HepG2 (cell line): ENCODE data around the gene TICAM2. TPM values are rescaled to one million over a fixed set of nuclear protein-coding genes. Genes with fewer than 3 reads are reported as not detected.

ENCODE experiments used
- ATF7-NPFF ChIP-seq: sonication (generic); formaldehyde crosslinking; IDR thresholded peaks from 2 replicates; pipeline ENCODE4 v1.8.1; 2023; ENCODE audit warnings: mild to moderate bottlenecking, low read depth, missing genetic modification reagents, moderate library complexity
- ATRX ChIP-seq: sonication (generic); formaldehyde crosslinking; IDR thresholded peaks from 2 replicates; pipeline ENCODE4 v1.4.0; 2020; ENCODE audit warnings: missing genetic modification reagents, borderline replicate concordance
- CENPX ChIP-seq: sonication (generic); formaldehyde crosslinking; IDR thresholded peaks from 2 replicates; pipeline ENCODE4 v1.9.0; 2021; ENCODE audit warnings: mild to moderate bottlenecking, missing genetic modification reagents, moderate library complexity
- FUBP1 ChIP-seq: sonication (generic); formaldehyde crosslinking; IDR thresholded peaks from 2 replicates; pipeline ENCODE4 v1.5.1; 2020; ENCODE audit warnings: missing genetic modification reagents, mild to moderate bottlenecking, borderline replicate concordance
- KDM3A ChIP-seq: IDR thresholded peaks from 2 replicates; pipeline ENCODE4 v1.6.1; 2018; ENCODE audit warnings: low read depth, missing compliant biosample characterization
- NCOA1 ChIP-seq: sonication (generic); formaldehyde crosslinking; IDR thresholded peaks from 2 replicates; pipeline ENCODE4 v1.9.0; 2021; ENCODE audit warnings: missing genetic modification reagents
- RARA ChIP-seq: IDR thresholded peaks from 2 replicates; pipeline ENCODE4 v1.6.1; 2016; ENCODE audit warnings: missing genetic modification reagents, missing compliant biosample characterization
- RBAK ChIP-seq: sonication (generic); formaldehyde crosslinking; IDR thresholded peaks from 2 replicates; pipeline ENCODE4 v1.5.1; 2020; ENCODE audit warnings: mild to moderate bottlenecking, missing genetic modification reagents
- REST ChIP-seq, 2 experiments: IDR thresholded peaks; 2 replicates each; pipeline ENCODE4 v1.6.1; 2011 to 2012; ENCODE audit warnings: low read length in 2 of 2, borderline replicate concordance in 1 of 2, low read depth in 1 of 2, mild to moderate bottlenecking in 1 of 2, moderate library complexity in 1 of 2
- SP2 ChIP-seq: sonication (generic); formaldehyde crosslinking; IDR thresholded peaks from 2 replicates; pipeline ENCODE4 v1.5.1; 2020; ENCODE audit warnings: mild to moderate bottlenecking, missing genetic modification reagents
- TBX3 ChIP-seq: fragments of 450-650 bp; IDR thresholded peaks from 2 replicates; pipeline ENCODE4 v1.6.1; 2017; ENCODE audit warnings: antibody characterized with exemption, mild to moderate bottlenecking, inconsistent platforms, borderline replicate concordance
- ZNF275 ChIP-seq: sonication (generic); formaldehyde crosslinking; IDR thresholded peaks from 2 replicates; pipeline ENCODE4 v1.8.0; 2022; ENCODE audit warnings: missing genetic modification reagents, mild to moderate bottlenecking, inconsistent platforms, borderline replicate concordance
- ZNF326 ChIP-seq: sonication (generic); formaldehyde crosslinking; IDR thresholded peaks from 2 replicates; pipeline ENCODE4 v1.4.0; 2020; ENCODE audit warnings: missing genetic modification reagents, borderline replicate concordance
- ZNF354B ChIP-seq: sonication (generic); formaldehyde crosslinking; IDR thresholded peaks from 2 replicates; pipeline ENCODE4 v1.8.0; 2022; ENCODE audit warnings: mild to moderate bottlenecking, missing genetic modification reagents
- ZNF382 ChIP-seq: sonication (generic); formaldehyde crosslinking; IDR thresholded peaks from 2 replicates; pipeline ENCODE4 v1.5.0; 2020; ENCODE audit warnings: missing genetic modification reagents, mild to moderate bottlenecking, borderline replicate concordance
- ZNF414 ChIP-seq: sonication (generic); formaldehyde crosslinking; IDR thresholded peaks from 2 replicates; pipeline ENCODE4 v1.5.0; 2020; ENCODE audit warnings: missing genetic modification reagents
- ZNF503 ChIP-seq: sonication (generic); formaldehyde crosslinking; IDR thresholded peaks from 2 replicates; pipeline ENCODE4 v1.4.0; 2020; ENCODE audit warnings: missing genetic modification reagents
- ZNF7 ChIP-seq: IDR thresholded peaks from 2 replicates; pipeline ENCODE4 v1.6.1; 2016; ENCODE audit warnings: missing biosample characterization, missing genetic modification reagents
- ZSCAN25 ChIP-seq: sonication (generic); formaldehyde crosslinking; IDR thresholded peaks from 2 replicates; pipeline ENCODE4 v1.8.0; 2022; ENCODE audit warnings: mild to moderate bottlenecking, missing genetic modification reagents
- polyA plus RNA-seq, 8 experiments: library from polyadenylated mRNA; depleted of rRNA in 3 of 8; stranded (reverse) in 7 of 8; unstranded in 1 of 8; fragments of >200 nt; fragmentation: Illumina TruSeq in 4 of 8; extraction: Trizol in 4 of 8; gene quantifications; 2 replicates each; pipeline versions ENCODE4 v1.2.1 to v1.2.3, GENCODE V29; 2011 to 2016; ENCODE audit warnings: low read depth in 4 of 8, missing spikeins in 1 of 8, mixed read lengths in 1 of 8; ENCODE audit not compliant: insufficient read depth in 1 of 8
- total RNA-seq, 5 experiments: library from RNA; depleted of rRNA; stranded (reverse); fragments of >200 nt; fragmentation: Illumina TruSeq; extraction: Trizol; gene quantifications; 2 replicates each; pipeline ENCODE4 v1.2.3, GENCODE V29; 2016; ENCODE audit warnings: low read depth in 1 of 5

The TICAM2 gene
- total and polyA plus RNA-seq, 2 of the 13 experiments (the other 11 are each of a cell fraction or from before 2014, with no cell fraction given): 0.04 TPM; not detected in 1

GRCh38 chr5:115625579-115626444 lies 23.5 kb upstream of the TICAM2 start, which contains the start of gene TMED7 (continued):
- no peak for TF ChIP-seq TBX3
- TF ChIP-seq ZNF7: no peak
- peak; percentile 72; the same call in 1 of the 2 replicates for TF ChIP-seq ZNF275 (CRISPR knock-in tag)
- no peak for TF ChIP-seq ZNF326
- TF ChIP-seq RBAK (CRISPR knock-in tag): no peak
- peak; percentile 48 for TF ChIP-seq RARA (CRISPR knock-in tag)
- TF ChIP-seq CENPX: no peak
- 0 out of 2 replicates have a peak, but pooled peaks have one; percentile 33 for TF ChIP-seq FUBP1 (CRISPR knock-in tag)
- TF ChIP-seq ZSCAN25 (CRISPR knock-in tag): 0 out of 2 replicates have a peak, but pooled peaks have one; percentile 41
- TF ChIP-seq KDM3A (CRISPR knock-in tag): peak; percentile 34; the same call in 1 of the 2 replicates
- no peak for TF ChIP-seq ZNF382 (CRISPR knock-in tag)
- no peak for TF ChIP-seq ATRX
- no peak for TF ChIP-seq ZNF414 (CRISPR knock-in tag)
- TF ChIP-seq REST (IDR thresholded peaks at IDR 0.05; ENCODE audit: borderline replicate concordance in 1 of 2, low read depth in 1 of 2, low read length in 2 of 2): no peak; a peak in 1 of 4 replicates
- TF ChIP-seq ZNF354B (CRISPR knock-in tag): peak; percentile 43; the same call in 1 of the 2 replicates
- peak; percentile 17; the same call in 1 of the 2 replicates for TF ChIP-seq ZNF503 (CRISPR knock-in tag)
- no peak for TF ChIP-seq NCOA1 (CRISPR knock-in tag)
- peak; percentile 82 for TF ChIP-seq ATF7-NPFF (CRISPR knock-in tag)
- TF ChIP-seq SP2 (CRISPR knock-in tag): peak; percentile 66
